Smooth muscle cell (in vitro differentiated cells): ENCODE measurements around the gene PANK1. TPM values are rescaled to one million over a fixed set of nuclear protein-coding genes. Genes with fewer than 3 reads are reported as not detected.

Experiments used
- DNase-seq: peaks from one replicate; lab custom pipeline; 2025; ENCODE audit not compliant: unreplicated experiment; lab: John Stamatoyannopoulos, UW
- H2AFZ ChIP-seq: fragments of 200-600 bp; sonication (generic); 2 replicates; pipeline ENCODE4 v1.6.0; 2016; ENCODE audit warnings: antibody characterized with exemption, low read depth, mild to moderate bottlenecking
- H3F3A ChIP-seq: fragments of 200-600 bp; sonication (generic); 2 replicates; pipeline ENCODE4 v1.6.0; 2017; ENCODE audit warnings: antibody characterized with exemption, low read depth
- H3K27ac ChIP-seq: fragments of 200-600 bp; sonication (generic); 2 replicates; pipeline ENCODE4 v1.5.1; 2016; ENCODE audit warnings: low read depth, mild to moderate bottlenecking
- H3K27me3 ChIP-seq: fragments of 200-600 bp; sonication (generic); 2 replicates; pipeline ENCODE4 v1.6.1; 2016; ENCODE audit warnings: low read depth, mild to moderate bottlenecking
- H3K36me3 ChIP-seq: fragments of 200-600 bp; sonication (generic); 2 replicates; pipeline ENCODE4 v1.5.1; 2016; ENCODE audit warnings: low read depth
- H3K4me1 ChIP-seq: fragments of 200-600 bp; sonication (generic); 2 replicates; pipeline ENCODE4 v1.5.1; 2016; ENCODE audit warnings: low read depth
- H3K4me2 ChIP-seq: fragments of 200-600 bp; sonication (generic); 2 replicates; pipeline ENCODE4 v1.6.0; 2016; ENCODE audit warnings: mild to moderate bottlenecking
- H3K4me3 ChIP-seq: fragments of 200-600 bp; sonication (generic); 2 replicates; pipeline ENCODE4 v1.5.1; 2016; ENCODE audit warnings: mild to moderate bottlenecking
- H3K79me2 ChIP-seq: fragments of 200-600 bp; sonication (generic); 2 replicates; pipeline ENCODE4 v1.6.0; 2016; ENCODE audit warnings: low read depth, mild to moderate bottlenecking
- H3K9ac ChIP-seq: fragments of 200-600 bp; sonication (generic); 2 replicates; pipeline ENCODE4 v1.6.0; 2016; ENCODE audit warnings: low read depth
- H3K9me3 ChIP-seq: fragments of 200-600 bp; sonication (generic); replicated peaks from 2 replicates; pipeline ENCODE4 v1.5.1; 2016; ENCODE audit warnings: low read depth
- H4K20me1 ChIP-seq: fragments of 200-600 bp; sonication (generic); 2 replicates; pipeline ENCODE4 v1.6.0; 2016; ENCODE audit warnings: low read depth
- WGBS: methylation state at CpG from one replicate; pipeline ENCODE4 v1.1.7; 2016; ENCODE audit warnings: low lambda C conversion rate; 5-methylcytosine and 5-hydroxymethylcytosine counted together
- polyA plus RNA-seq: library from polyadenylated mRNA; unstranded; fragments of >200 nt; fragmentation: Nextera tagmentation; extraction: Ambion mirVana; gene quantifications from 2 replicates; pipeline ENCODE4 v1.2.1, GENCODE V29; 2016
- total RNA-seq: library from RNA; depleted of rRNA; stranded (reverse); fragments of >200 nt; gene quantifications from 2 replicates; pipeline ENCODE4 v1.2.3, GENCODE V29; 2014
- TF ChIP-seq, protein P1 (sequence below): fragments of 200-600 bp; sonication (generic); IDR thresholded peaks from 2 replicates; pipeline ENCODE4 v1.5.1; 2017; ENCODE audit warnings: borderline replicate concordance, mild to moderate bottlenecking, antibody characterized with exemption; ENCODE audit not compliant: insufficient read depth, poor library complexity, severe bottlenecking

Gene PANK1
- total and polyA plus RNA-seq, 2 experiments from 2014 or later, result 8.6 to 14.1 TPM

DNA sequence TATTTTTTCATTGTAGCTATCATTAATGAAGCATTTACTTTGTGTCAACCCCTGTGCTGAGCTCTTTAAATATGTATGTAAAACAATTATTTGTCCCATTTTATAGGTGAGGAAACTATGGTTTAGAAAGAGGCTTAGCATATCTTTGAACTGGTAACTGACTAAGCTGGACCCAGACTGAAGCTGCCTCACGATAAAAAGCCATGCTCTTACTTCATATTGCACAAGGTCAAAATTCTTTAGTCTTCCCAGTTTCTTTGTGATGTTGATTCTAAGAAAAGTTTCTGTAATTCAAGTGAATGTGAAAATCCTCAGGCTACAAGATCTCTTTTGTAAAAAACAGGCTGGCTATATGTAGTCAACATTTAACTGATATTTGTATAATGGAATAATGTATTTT is 63.0 kb downstream of the PANK1 start:
- 50% methylated on average over 1 of the region's 1 CpG for WGBS
- Histone ChIP-seq H3K27ac (no peak overlapping the region), H3K27me3 (no peaks in the 10 kb centered on the region), H3K79me2 (no peaks in the 10 kb centered on the region), H4K20me1 (no peaks in the 10 kb centered on the region), H2AFZ (no peak overlapping the region), H3K4me3 (no peak overlapping the region), H3K9me3 (no peaks in the 10 kb centered on the region), H3K4me2 (no peak overlapping the region), H3K9ac (no peak overlapping the region), H3K4me1 (no peaks in the 10 kb centered on the region), H3K36me3 (peaks cover 4% of the 10 kb centered on the region), H3F3A (no peaks in the 10 kb centered on the region)
- no peak for DNase-seq
- TF ChIP-seq, protein P1, sequence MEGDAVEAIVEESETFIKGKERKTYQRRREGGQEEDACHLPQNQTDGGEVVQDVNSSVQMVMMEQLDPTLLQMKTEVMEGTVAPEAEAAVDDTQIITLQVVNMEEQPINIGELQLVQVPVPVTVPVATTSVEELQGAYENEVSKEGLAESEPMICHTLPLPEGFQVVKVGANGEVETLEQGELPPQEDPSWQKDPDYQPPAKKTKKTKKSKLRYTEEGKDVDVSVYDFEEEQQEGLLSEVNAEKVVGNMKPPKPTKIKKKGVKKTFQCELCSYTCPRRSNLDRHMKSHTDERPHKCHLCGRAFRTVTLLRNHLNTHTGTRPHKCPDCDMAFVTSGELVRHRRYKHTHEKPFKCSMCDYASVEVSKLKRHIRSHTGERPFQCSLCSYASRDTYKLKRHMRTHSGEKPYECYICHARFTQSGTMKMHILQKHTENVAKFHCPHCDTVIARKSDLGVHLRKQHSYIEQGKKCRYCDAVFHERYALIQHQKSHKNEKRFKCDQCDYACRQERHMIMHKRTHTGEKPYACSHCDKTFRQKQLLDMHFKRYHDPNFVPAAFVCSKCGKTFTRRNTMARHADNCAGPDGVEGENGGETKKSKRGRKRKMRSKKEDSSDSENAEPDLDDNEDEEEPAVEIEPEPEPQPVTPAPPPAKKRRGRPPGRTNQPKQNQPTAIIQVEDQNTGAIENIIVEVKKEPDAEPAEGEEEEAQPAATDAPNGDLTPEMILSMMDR, result no peak

DNA sequence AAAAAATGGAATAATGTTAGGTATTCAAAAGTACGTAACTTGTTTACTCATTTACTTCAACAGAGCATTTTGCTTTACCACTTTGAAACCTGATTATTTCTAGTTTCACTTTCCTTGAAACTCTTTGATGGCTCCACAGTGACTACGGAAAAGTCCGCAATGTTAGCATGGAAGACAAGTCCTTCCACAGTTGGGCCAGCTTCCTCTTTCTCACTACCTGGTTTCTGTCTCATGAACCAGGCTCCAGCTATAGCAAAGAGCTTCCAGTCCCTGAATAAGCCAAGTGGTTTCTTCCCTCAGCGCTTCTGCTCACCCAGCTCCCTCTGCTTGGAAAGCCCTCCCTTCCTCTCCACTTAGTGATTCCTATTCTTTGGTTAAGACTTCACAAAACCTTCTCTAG is 64.8 kb downstream of the PANK1 start:
- H3F3A ChIP-seq, result no peaks in the 10 kb centered on the region
- no peak for DNase-seq
- H3K36me3 ChIP-seq, result peaks cover 4% of the 10 kb centered on the region
- no peaks in the 10 kb centered on the region for H3K79me2 ChIP-seq
- H3K9me3 ChIP-seq, result no peaks in the 10 kb centered on the region
- no peak overlapping the region for H3K4me3 ChIP-seq
- H3K9ac ChIP-seq, result no peak overlapping the region
- no peaks in the 10 kb centered on the region for H3K27me3 ChIP-seq
- 94% methylated on average over 4 of the region's 4 CpGs for WGBS
- H2AFZ ChIP-seq, result no peak overlapping the region
- TF ChIP-seq, protein P1, result no peak
- H4K20me1 ChIP-seq, result no peaks in the 10 kb centered on the region
- H3K4me2 ChIP-seq, result no peak overlapping the region
- no peak overlapping the region for H3K27ac ChIP-seq
- no peaks in the 10 kb centered on the region for H3K4me1 ChIP-seq

DNA sequence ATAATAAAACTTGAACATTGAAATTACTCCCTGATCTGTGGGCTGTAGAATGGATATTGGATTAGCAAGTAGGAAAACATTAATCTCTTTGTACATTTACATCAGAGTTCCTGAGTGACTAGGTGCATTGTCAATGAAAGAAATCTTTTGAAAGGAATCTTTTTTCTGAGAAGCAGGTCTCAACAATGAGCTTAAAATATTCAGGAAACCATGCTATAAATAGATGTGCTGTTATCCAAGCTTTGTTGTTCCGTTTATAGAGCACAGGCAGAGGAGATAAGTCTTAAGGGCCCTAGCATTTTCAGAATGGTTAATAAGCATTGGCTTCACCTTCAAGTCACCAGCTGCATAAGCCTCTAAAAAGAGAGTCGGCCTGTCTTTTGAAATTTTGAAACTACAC is 68.3 kb downstream of the PANK1 start:
- no peak overlapping the region for H3K4me2 ChIP-seq
- H3K27me3 ChIP-seq, result no peaks in the 10 kb centered on the region
- H3K4me3 ChIP-seq, result no peak overlapping the region
- no peaks in the 10 kb centered on the region for H3K36me3 ChIP-seq
- H4K20me1 ChIP-seq, result no peaks in the 10 kb centered on the region
- no peaks in the 10 kb centered on the region for H3F3A ChIP-seq
- no peaks in the 10 kb centered on the region for H3K4me1 ChIP-seq
- H3K27ac ChIP-seq, result no peak overlapping the region
- H3K9ac ChIP-seq, result no peak overlapping the region
- H3K79me2 ChIP-seq, result no peaks in the 10 kb centered on the region
- WGBS, result 92% methylated on average over 2 of the region's 2 CpGs
- TF ChIP-seq, protein P1, result no peak
- no peak overlapping the region for H2AFZ ChIP-seq
- H3K9me3 ChIP-seq, result no peaks in the 10 kb centered on the region
- no peak for DNase-seq

DNA sequence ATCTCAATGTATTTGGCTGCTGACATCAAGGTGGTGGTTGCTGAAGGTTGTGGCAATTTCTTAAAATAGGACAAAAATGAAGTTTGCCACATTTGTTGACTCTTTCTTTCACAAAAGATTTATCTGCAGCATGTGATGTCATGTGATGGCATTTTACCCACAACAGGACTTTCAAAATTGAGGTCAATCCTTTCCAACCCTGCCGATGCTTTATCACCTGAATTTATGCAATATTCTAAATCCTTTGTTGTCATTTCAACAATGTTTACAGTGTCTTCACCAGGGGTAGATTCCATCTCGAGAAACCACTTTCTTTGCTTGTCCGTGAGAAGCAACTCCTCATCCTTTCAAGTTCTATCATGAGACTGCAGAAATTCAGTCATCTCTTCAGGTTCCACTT is 69.0 kb downstream of the PANK1 start:
- Histone ChIP-seq H3K27ac (no peak overlapping the region), H3K79me2 (no peaks in the 10 kb centered on the region), H4K20me1 (no peaks in the 10 kb centered on the region), H3K4me3 (no peak overlapping the region), H3K9me3 (no peaks in the 10 kb centered on the region), H3K27me3 (no peaks in the 10 kb centered on the region), H2AFZ (no peak overlapping the region), H3K4me2 (no peak overlapping the region), H3K36me3 (no peaks in the 10 kb centered on the region), H3K4me1 (no peaks in the 10 kb centered on the region), H3F3A (no peaks in the 10 kb centered on the region), H3K9ac (no peak overlapping the region)
- DNase-seq, result no peak
- TF ChIP-seq, protein P1, result no peak
- 93% methylated on average over 3 of the region's 3 CpGs for WGBS
